ENCODE data around the gene RAI1. TPM values are rescaled to one million over a fixed set of nuclear protein-coding genes. Genes with fewer than 3 reads are reported as not detected.

Gene RAI1
- total and polyA plus RNA-seq, 10 of the 15 experiments (the other 5 are each of a cell fraction or from before 2014, with no cell fraction given), result 0.66 to 37.7 (median 6.0) TPM

- TF ChIP-seq, protein P1, sequence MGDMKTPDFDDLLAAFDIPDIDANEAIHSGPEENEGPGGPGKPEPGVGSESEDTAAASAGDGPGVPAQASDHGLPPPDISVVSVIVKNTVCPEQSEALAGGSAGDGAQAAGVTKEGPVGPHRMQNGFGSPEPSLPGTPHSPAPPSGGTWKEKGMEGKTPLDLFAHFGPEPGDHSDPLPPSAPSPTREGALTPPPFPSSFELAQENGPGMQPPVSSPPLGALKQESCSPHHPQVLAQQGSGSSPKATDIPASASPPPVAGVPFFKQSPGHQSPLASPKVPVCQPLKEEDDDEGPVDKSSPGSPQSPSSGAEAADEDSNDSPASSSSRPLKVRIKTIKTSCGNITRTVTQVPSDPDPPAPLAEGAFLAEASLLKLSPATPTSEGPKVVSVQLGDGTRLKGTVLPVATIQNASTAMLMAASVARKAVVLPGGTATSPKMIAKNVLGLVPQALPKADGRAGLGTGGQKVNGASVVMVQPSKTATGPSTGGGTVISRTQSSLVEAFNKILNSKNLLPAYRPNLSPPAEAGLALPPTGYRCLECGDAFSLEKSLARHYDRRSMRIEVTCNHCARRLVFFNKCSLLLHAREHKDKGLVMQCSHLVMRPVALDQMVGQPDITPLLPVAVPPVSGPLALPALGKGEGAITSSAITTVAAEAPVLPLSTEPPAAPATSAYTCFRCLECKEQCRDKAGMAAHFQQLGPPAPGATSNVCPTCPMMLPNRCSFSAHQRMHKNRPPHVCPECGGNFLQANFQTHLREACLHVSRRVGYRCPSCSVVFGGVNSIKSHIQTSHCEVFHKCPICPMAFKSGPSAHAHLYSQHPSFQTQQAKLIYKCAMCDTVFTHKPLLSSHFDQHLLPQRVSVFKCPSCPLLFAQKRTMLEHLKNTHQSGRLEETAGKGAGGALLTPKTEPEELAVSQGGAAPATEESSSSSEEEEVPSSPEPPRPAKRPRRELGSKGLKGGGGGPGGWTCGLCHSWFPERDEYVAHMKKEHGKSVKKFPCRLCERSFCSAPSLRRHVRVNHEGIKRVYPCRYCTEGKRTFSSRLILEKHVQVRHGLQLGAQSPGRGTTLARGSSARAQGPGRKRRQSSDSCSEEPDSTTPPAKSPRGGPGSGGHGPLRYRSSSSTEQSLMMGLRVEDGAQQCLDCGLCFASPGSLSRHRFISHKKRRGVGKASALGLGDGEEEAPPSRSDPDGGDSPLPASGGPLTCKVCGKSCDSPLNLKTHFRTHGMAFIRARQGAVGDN (IDR thresholded peaks at IDR 0.05), result no peak
- TF ChIP-seq, protein P2, sequence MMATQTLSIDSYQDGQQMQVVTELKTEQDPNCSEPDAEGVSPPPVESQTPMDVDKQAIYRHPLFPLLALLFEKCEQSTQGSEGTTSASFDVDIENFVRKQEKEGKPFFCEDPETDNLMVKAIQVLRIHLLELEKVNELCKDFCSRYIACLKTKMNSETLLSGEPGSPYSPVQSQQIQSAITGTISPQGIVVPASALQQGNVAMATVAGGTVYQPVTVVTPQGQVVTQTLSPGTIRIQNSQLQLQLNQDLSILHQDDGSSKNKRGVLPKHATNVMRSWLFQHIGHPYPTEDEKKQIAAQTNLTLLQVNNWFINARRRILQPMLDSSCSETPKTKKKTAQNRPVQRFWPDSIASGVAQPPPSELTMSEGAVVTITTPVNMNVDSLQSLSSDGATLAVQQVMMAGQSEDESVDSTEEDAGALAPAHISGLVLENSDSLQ (IDR thresholded peaks at IDR 0.05), result no peak
- TF ChIP-seq ZSCAN29 (IDR thresholded peaks at IDR 0.05), result no peak
- TF ChIP-seq SMARCA5 (IDR thresholded peaks at IDR 0.05), result 0 out of 2 replicates have a peak, but pooled peaks have one; percentile 64
- TF ChIP-seq FOXM1 (IDR thresholded peaks at IDR 0.05; ENCODE audit: low read depth, low read length), result 0 out of 2 replicates have a peak, but pooled peaks have one; percentile 24
Observed at GRCh38 chr17:17808706-17809432, 127.6 kb downstream of the RAI1 start (continued).
